ENCODE measurements around the gene MRLN. TPM values are rescaled to one million over a fixed set of nuclear protein-coding genes. Genes with fewer than 3 reads are reported as not detected.

Gene MRLN
- total and polyA plus RNA-seq, 2 of the 8 experiments (the other 6 are each of a cell fraction or from before 2014, with no cell fraction given) = 0.21 TPM; not detected in 1

DNA sequence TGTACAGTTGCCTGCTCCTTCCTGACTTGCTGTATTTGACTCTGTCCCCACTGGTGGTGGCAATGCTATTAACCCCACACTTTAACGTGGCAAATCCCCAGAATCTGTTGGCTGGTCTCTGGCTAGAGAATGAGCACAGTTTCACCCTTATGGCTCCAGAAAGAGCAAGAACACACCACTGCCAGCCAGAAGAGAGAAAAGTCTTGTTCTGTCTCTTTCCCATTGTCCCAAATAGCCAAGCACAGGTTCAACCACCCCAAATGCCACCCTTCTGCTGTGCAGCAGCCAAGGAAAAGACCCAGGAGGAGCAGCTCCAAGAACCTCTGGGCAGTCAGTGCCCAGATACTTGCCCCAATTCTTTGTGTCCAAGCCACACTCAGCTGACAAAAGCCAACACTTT is 54.9 kb downstream of the MRLN start:
- Histone ChIP-seq H3K79me1 (ENCODE audit: low read depth, low read length) (no peaks in the 10 kb centered on the region; the same call in 1 of the 2 replicates), H2AK5ac (ENCODE audit: low read depth, low read length) (no peak overlapping the region), H3K4me2 (ENCODE audit: insufficient read depth in 1 of 2, low read depth in 2 of 2, low read length in 2 of 2) (no peak overlapping the region), H3K4me3 (ENCODE audit: extremely low read depth in 1 of 4, insufficient read depth in 2 of 4, low read depth in 3 of 4, low read length in 4 of 4) (no peak overlapping the region), H2BK12ac (ENCODE audit: low read depth, low read length) (no peak overlapping the region), H3K23ac (ENCODE audit: insufficient read length) (no peak overlapping the region), H3K14ac (ENCODE audit: insufficient read length) (no peak overlapping the region), H3K27me3 (replicated peaks in 1 of 4; ENCODE audit: control insufficient read depth in 3 of 4, extremely low read depth in 1 of 4, insufficient read depth in 3 of 4, low read length in 3 of 4) (no peaks in the 10 kb centered on the region), H3K56ac (replicated peaks; ENCODE audit: insufficient read length, low read depth, low read length) (no peak overlapping the region), H3K23me2 (ENCODE audit: low read depth, low read length) (no peaks in the 10 kb centered on the region), H3K36me3 (ENCODE audit: control insufficient read depth in 2 of 4, insufficient read depth in 4 of 4, low read length in 3 of 4) (peaks cover 0 to 2% (median 2%) of the 10 kb centered on the region in 4 experiments; a peak in 1 of 8 replicates), H2AFZ (ENCODE audit: low read length) (no peak overlapping the region), H3K18ac (ENCODE audit: extremely low read depth, low read length) (no peak overlapping the region), H4K8ac (ENCODE audit: extremely low read depth, insufficient read depth, low read length) (no peak overlapping the region), H2BK20ac (ENCODE audit: low read length) (0 out of 2 replicates have a peak overlapping the region, but pooled peaks have one; percentile 72), H3K9me3 (ENCODE audit: insufficient read depth in 2 of 2, low read depth in 1 of 2, low read length in 1 of 2) (no peaks in the 10 kb centered on the region; a peak in 1 of 4 replicates), H2BK15ac (ENCODE audit: low read length) (no peak overlapping the region), H3K79me2 (ENCODE audit: control insufficient read depth in 1 of 2, insufficient read depth in 2 of 2, low read length in 2 of 2) (peaks cover 0 to 10% of the 10 kb centered on the region in 2 experiments; a peak in 2 of 4 replicates), H3K27ac (ENCODE audit: low read depth, low read length) (no peak overlapping the region), H4K20me1 (replicated peaks in 1 of 2; ENCODE audit: control insufficient read depth in 1 of 2, insufficient read depth in 2 of 2, low read length in 2 of 2) (no peaks in the 10 kb centered on the region), H4K5ac (ENCODE audit: insufficient read length, low read depth, low read length) (no peak overlapping the region), H4K91ac (replicated peaks; ENCODE audit: insufficient read length, low read length) (no peak overlapping the region), H3K9ac (replicated peaks in 1 of 4; ENCODE audit: extremely low read depth in 1 of 4, low read depth in 3 of 4, low read length in 3 of 4) (no peak overlapping the region), H3K4ac (replicated peaks; ENCODE audit: insufficient read length, low read depth, low read length) (no peak overlapping the region), H2BK5ac (ENCODE audit: low read depth, low read length) (no peak overlapping the region), H2BK120ac (replicated peaks; ENCODE audit: low read depth, low read length) (no peak overlapping the region), H3K4me1 (replicated peaks in 1 of 4; ENCODE audit: control insufficient read depth in 3 of 4, insufficient read depth in 4 of 4, low read length in 3 of 4) (no peaks in the 10 kb centered on the region; a peak in 2 of 7 replicates)
- CTCF ChIA-PET (ENCODE audit: partially characterized antibody) = interaction anchor here (0.7 to 1.4 kb wide), 3 partner anchors 16 to 838 kb away, joined by 3 to 4 read pairs (median 3); no protein-coding TSS in a partner anchor
- TF ChIP-seq SUZ12 (IDR thresholded peaks at IDR 0.05; ENCODE audit: low read length) = no peak
- no peak for TF ChIP-seq TAF1 (IDR thresholded peaks at IDR 0.05; ENCODE audit: low read depth, low read length)
- TF ChIP-seq NANOG (IDR thresholded peaks at IDR 0.05; ENCODE audit: insufficient read depth, low read depth, low read length, poor library complexity, severe bottlenecking) = no peak
- TF ChIP-seq SP2 (IDR thresholded peaks at IDR 0.05; ENCODE audit: low read length) = no peak
- no peak for TF ChIP-seq POLR2A (IDR thresholded peaks at IDR 0.05; ENCODE audit: control extremely low read depth in 1 of 2, low read depth in 2 of 2, low read length in 2 of 2)
- TF ChIP-seq SAP30 (IDR thresholded peaks at IDR 0.05; ENCODE audit: insufficient read depth, insufficient replicate concordance, low read length) = no peak
- no peak for TF ChIP-seq RAD21 (IDR thresholded peaks at IDR 0.05 in 1 of 2, conservative IDR thresholded peaks at IDR 0.05 in 1 of 2; ENCODE audit: low read depth in 2 of 2, low read length in 2 of 2)
- TF ChIP-seq TCF12 (IDR thresholded peaks at IDR 0.05; ENCODE audit: low read depth, low read length) = no peak
- POLR2A ChIA-PET (ENCODE audit: partially characterized antibody) = interaction anchor here (0.9 kb wide), 1 partner anchor 10 kb away, joined by 4 read pairs; no protein-coding TSS in a partner anchor
- DNase-seq (ENCODE audit: low read depth in 1 of 2, low spot score in 2 of 2) (no peak), FAIRE-seq (no peak)
- 88% methylated on average over 1 of the region's 1 CpG; no CpG with 5 or more reads in 1 of the 2 experiments for WGBS, 2 experiments (ENCODE audit: extremely low coverage in 1 of 2, insufficient coverage in 1 of 2, insufficient read length in 1 of 2, insufficient replicate concordance in 2 of 2, low coverage in 1 of 2, low lambda C conversion rate in 2 of 2, missing lambda C conversion rate in 1 of 2)

All from H1 (cell line).